Breast epithelium (tissue), 4 donors: ENCODE measurements around the gene RUNX3. TPM values are rescaled to one million over a fixed set of nuclear protein-coding genes. Genes with fewer than 3 reads are reported as not detected.

Source experiments
- DNase-seq, 2 donors: peaks; one replicate each; pipeline ENCODE4 v3.0.0-alpha.2; 2019; ENCODE audit warnings: low spot score in 2 of 2
- H3K27ac ChIP-seq, 2 donors: fragments of 200-600 bp; sonication (generic) in 1 of 2; one replicate each; pipeline ENCODE4 v1.5.1; 2016 to 2019; ENCODE audit warnings: mild to moderate bottlenecking in 1 of 2
- H3K27me3 ChIP-seq, 2 donors: fragments of 200-600 bp; sonication (generic) in 1 of 2; one replicate each; pipeline versions ENCODE4 v1.5.1 to v1.6.0; 2017 to 2019; ENCODE audit warnings: control low read depth in 1 of 2, mild to moderate bottlenecking in 1 of 2
- H3K36me3 ChIP-seq: fragments of 200-600 bp; one replicate; pipeline ENCODE4 v1.5.1; 2019
- H3K4me1 ChIP-seq, 2 donors: fragments of 200-600 bp; sonication (generic); one replicate each; pipeline ENCODE4 v1.5.1; 2016 to 2019; ENCODE audit warnings: control low read depth in 1 of 2
- H3K4me3 ChIP-seq, 3 donors: fragments of 200-600 bp; sonication (generic); 1 replicate in 2 of 3; 2 replicates in 1 of 3; pipeline ENCODE4 v1.5.1; 2016 to 2019; ENCODE audit warnings: mild to moderate bottlenecking in 3 of 3, moderate library complexity in 2 of 3
- H3K9me3 ChIP-seq, 2 donors: fragments of 200-600 bp; sonication (generic) in 1 of 2; one replicate each; pipeline ENCODE4 v1.5.1; 2016 to 2019; ENCODE audit warnings: control low read depth in 1 of 2
- CTCF ChIP-seq, 3 donors: fragments of 450-650 bp; IDR thresholded peaks; one replicate each; pipeline ENCODE4 v1.5.1; 2016 to 2017; ENCODE audit warnings: antibody characterized with exemption in 3 of 3, mild to moderate bottlenecking in 3 of 3, moderate library complexity in 3 of 3
- POLR2A ChIP-seq: fragments of 450-650 bp; IDR thresholded peaks from one replicate; pipeline ENCODE4 v1.6.1; 2016; ENCODE audit warnings: antibody characterized with exemption, mild to moderate bottlenecking, moderate library complexity
- POLR2AphosphoS5 ChIP-seq, 3 donors: sonication (generic); formaldehyde crosslinking; IDR thresholded peaks; one replicate each; pipeline ENCODE4 v1.6.1; 2017; ENCODE audit warnings: antibody characterized with exemption in 3 of 3
- intact Hi-C: fragments of 100-400 bp; cut with DNase I; formaldehyde crosslinking; loops from one replicate; pipeline ENCODE4 v1.15.1; 2023; ENCODE audit warnings: low total_unique reads
- total RNA-seq, 3 donors: library from RNA; depleted of rRNA; stranded (reverse); fragments of >200 nt; gene quantifications; one replicate each; pipeline ENCODE4 v1.1.0, GENCODE V29; 2016

The RUNX3 gene
- total RNA-seq, 3 donors from 2014 or later: 1.9 to 9.1 (median 5.6) TPM

- intact Hi-C loops: loop anchor here (10.0 kb wide), 1 partner anchor 345 kb away; no protein-coding TSS in a partner anchor
- no peak for DNase-seq
- Histone ChIP-seq H3K4me1 (no peaks in the 10 kb centered on the region), H3K36me3 (no peaks in the 10 kb centered on the region), H3K27ac (no peak overlapping the region), H3K9me3 (no peaks in the 10 kb centered on the region), H3K4me3 (no peak overlapping the region), H3K27me3 (no peaks in the 10 kb centered on the region)
- TF ChIP-seq POLR2AphosphoS5 (IDR thresholded peaks at IDR 0.05) (no peak), POLR2A (no peak), CTCF (IDR thresholded peaks at IDR 0.05) (no peak)
Measured at GRCh38 chr1:24849672-24850295, 80.3 kb downstream of the RUNX3 start.

Other genes with a start within 250 kb of the RUNX3 start
- gene CLIC4, start 184.8 kb downstream of the RUNX3 start, total RNA-seq: 100 to 1,000 TPM; 162 to 217 (median 196) TPM